Measurements from ENCODE around the gene ASIC2. TPM values are rescaled to one million over a fixed set of nuclear protein-coding genes. Genes with fewer than 3 reads are reported as not detected.
A peak's percentile ranks its signal among the peaks of the same experiment; 100 is the strongest.

Gene ASIC2
- total and polyA plus RNA-seq, 2 experiments from 2014 or later: 0.52 to 2.8 TPM

DNA sequence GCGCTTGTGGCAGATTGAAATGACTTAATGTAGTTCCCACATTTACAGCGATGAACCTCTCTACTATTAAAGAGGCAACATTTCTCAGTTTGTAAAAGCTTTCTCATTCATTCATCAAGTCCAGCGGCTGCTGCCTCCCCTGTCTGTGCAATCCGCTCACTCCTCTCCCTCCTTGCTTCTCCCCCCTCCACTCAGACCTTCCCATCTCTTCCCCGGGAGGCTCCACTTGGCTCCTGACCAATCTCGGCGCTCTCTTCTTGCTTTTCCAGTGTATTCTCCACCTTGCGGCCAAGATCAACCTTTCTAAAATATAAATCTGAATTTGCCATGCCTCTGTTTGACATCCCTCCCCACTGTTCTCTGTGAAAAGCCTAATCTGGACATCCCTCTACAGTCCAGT is 117.5 kb downstream of the ASIC2 start:
- DNase-seq (ENCODE audit: low spot score) (peak; percentile 8), ATAC-seq (no peak; the same call in 2 of the 3 replicates)
- H3K79me2 ChIP-seq (replicated peaks; ENCODE audit: insufficient read depth): no peaks in the 10 kb centered on the region
- no peak for TF ChIP-seq ZNF331 (CRISPR knock-in tag; IDR thresholded peaks at IDR 0.05; ENCODE audit: low read depth)
- TF ChIP-seq, protein P1, sequence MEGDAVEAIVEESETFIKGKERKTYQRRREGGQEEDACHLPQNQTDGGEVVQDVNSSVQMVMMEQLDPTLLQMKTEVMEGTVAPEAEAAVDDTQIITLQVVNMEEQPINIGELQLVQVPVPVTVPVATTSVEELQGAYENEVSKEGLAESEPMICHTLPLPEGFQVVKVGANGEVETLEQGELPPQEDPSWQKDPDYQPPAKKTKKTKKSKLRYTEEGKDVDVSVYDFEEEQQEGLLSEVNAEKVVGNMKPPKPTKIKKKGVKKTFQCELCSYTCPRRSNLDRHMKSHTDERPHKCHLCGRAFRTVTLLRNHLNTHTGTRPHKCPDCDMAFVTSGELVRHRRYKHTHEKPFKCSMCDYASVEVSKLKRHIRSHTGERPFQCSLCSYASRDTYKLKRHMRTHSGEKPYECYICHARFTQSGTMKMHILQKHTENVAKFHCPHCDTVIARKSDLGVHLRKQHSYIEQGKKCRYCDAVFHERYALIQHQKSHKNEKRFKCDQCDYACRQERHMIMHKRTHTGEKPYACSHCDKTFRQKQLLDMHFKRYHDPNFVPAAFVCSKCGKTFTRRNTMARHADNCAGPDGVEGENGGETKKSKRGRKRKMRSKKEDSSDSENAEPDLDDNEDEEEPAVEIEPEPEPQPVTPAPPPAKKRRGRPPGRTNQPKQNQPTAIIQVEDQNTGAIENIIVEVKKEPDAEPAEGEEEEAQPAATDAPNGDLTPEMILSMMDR (conservative IDR thresholded peaks at IDR 0.05; ENCODE audit: low read depth in 2 of 2): no peak
- TF ChIP-seq NANOG (IDR thresholded peaks at IDR 0.05; ENCODE audit: borderline replicate concordance): no peak
- TF ChIP-seq JUNB (IDR thresholded peaks at IDR 0.05; ENCODE audit: unreplicated experiment): no peak
- no peak for TF ChIP-seq ZNF114 (CRISPR knock-in tag; IDR thresholded peaks at IDR 0.05)
- no peak for TF ChIP-seq EZH2 (IDR thresholded peaks at IDR 0.05; ENCODE audit: low read depth, unreplicated experiment)
- no peak for TF ChIP-seq STAT1 (IDR thresholded peaks at IDR 0.05; ENCODE audit: unreplicated experiment)
- TF ChIP-seq, protein P2, sequence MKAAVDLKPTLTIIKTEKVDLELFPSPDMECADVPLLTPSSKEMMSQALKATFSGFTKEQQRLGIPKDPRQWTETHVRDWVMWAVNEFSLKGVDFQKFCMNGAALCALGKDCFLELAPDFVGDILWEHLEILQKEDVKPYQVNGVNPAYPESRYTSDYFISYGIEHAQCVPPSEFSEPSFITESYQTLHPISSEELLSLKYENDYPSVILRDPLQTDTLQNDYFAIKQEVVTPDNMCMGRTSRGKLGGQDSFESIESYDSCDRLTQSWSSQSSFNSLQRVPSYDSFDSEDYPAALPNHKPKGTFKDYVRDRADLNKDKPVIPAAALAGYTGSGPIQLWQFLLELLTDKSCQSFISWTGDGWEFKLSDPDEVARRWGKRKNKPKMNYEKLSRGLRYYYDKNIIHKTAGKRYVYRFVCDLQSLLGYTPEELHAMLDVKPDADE (IDR thresholded peaks at IDR 0.05): no peak
- TF ChIP-seq, protein P3, sequence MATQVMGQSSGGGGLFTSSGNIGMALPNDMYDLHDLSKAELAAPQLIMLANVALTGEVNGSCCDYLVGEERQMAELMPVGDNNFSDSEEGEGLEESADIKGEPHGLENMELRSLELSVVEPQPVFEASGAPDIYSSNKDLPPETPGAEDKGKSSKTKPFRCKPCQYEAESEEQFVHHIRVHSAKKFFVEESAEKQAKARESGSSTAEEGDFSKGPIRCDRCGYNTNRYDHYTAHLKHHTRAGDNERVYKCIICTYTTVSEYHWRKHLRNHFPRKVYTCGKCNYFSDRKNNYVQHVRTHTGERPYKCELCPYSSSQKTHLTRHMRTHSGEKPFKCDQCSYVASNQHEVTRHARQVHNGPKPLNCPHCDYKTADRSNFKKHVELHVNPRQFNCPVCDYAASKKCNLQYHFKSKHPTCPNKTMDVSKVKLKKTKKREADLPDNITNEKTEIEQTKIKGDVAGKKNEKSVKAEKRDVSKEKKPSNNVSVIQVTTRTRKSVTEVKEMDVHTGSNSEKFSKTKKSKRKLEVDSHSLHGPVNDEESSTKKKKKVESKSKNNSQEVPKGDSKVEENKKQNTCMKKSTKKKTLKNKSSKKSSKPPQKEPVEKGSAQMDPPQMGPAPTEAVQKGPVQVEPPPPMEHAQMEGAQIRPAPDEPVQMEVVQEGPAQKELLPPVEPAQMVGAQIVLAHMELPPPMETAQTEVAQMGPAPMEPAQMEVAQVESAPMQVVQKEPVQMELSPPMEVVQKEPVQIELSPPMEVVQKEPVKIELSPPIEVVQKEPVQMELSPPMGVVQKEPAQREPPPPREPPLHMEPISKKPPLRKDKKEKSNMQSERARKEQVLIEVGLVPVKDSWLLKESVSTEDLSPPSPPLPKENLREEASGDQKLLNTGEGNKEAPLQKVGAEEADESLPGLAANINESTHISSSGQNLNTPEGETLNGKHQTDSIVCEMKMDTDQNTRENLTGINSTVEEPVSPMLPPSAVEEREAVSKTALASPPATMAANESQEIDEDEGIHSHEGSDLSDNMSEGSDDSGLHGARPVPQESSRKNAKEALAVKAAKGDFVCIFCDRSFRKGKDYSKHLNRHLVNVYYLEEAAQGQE (IDR thresholded peaks at IDR 0.05; ENCODE audit: unreplicated experiment): no peak
- TF ChIP-seq POLR2AphosphoS5 (IDR thresholded peaks at IDR 0.05; ENCODE audit: low read depth): no peak
- no peak for TF ChIP-seq CREB1 (CRISPR knock-in tag; IDR thresholded peaks at IDR 0.05; ENCODE audit: low read depth)
- TF ChIP-seq EZH2phosphoT487 (IDR thresholded peaks at IDR 0.05; ENCODE audit: unreplicated experiment): no peak
- TF ChIP-seq, protein P4, sequence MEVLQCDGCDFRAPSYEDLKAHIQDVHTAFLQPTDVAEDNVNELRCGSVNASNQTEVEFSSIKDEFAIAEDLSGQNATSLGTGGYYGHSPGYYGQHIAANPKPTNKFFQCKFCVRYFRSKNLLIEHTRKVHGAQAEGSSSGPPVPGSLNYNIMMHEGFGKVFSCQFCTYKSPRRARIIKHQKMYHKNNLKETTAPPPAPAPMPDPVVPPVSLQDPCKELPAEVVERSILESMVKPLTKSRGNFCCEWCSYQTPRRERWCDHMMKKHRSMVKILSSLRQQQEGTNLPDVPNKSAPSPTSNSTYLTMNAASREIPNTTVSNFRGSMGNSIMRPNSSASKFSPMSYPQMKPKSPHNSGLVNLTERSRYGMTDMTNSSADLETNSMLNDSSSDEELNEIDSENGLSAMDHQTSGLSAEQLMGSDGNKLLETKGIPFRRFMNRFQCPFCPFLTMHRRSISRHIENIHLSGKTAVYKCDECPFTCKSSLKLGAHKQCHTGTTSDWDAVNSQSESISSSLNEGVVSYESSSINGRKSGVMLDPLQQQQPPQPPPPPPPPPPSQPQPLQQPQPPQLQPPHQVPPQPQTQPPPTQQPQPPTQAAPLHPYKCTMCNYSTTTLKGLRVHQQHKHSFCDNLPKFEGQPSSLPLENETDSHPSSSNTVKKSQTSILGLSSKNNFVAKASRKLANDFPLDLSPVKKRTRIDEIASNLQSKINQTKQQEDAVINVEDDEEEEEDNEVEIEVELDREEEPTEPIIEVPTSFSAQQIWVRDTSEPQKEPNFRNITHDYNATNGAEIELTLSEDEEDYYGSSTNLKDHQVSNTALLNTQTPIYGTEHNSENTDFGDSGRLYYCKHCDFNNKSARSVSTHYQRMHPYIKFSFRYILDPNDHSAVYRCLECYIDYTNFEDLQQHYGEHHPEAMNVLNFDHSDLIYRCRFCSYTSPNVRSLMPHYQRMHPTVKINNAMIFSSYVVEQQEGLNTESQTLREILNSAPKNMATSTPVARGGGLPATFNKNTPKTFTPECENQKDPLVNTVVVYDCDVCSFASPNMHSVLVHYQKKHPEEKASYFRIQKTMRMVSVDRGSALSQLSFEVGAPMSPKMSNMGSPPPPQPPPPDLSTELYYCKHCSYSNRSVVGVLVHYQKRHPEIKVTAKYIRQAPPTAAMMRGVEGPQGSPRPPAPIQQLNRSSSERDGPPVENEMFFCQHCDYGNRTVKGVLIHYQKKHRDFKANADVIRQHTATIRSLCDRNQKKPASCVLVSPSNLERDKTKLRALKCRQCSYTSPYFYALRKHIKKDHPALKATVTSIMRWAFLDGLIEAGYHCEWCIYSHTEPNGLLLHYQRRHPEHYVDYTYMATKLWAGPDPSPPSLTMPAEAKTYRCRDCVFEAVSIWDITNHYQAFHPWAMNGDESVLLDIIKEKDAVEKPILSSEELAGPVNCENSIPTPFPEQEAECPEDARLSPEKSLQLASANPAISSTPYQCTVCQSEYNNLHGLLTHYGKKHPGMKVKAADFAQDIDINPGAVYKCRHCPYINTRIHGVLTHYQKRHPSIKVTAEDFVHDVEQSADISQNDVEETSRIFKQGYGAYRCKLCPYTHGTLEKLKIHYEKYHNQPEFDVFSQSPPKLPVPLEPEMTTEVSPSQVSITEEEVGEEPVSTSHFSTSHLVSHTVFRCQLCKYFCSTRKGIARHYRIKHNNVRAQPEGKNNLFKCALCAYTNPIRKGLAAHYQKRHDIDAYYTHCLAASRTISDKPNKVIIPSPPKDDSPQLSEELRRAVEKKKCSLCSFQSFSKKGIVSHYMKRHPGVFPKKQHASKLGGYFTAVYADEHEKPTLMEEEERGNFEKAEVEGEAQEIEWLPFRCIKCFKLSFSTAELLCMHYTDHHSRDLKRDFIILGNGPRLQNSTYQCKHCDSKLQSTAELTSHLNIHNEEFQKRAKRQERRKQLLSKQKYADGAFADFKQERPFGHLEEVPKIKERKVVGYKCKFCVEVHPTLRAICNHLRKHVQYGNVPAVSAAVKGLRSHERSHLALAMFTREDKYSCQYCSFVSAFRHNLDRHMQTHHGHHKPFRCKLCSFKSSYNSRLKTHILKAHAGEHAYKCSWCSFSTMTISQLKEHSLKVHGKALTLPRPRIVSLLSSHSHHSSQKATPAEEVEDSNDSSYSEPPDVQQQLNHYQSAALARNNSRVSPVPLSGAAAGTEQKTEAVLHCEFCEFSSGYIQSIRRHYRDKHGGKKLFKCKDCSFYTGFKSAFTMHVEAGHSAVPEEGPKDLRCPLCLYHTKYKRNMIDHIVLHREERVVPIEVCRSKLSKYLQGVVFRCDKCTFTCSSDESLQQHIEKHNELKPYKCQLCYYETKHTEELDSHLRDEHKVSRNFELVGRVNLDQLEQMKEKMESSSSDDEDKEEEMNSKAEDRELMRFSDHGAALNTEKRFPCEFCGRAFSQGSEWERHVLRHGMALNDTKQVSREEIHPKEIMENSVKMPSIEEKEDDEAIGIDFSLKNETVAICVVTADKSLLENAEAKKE (CRISPR knock-in tag; IDR thresholded peaks at IDR 0.05): no peak
- peaks cover 12% of the 10 kb centered on the region; the same call in 1 of the 2 replicates for H3K9me2 ChIP-seq (ENCODE audit: insufficient read depth)
- H3K4me3 ChIP-seq: no peak overlapping the region
- H4K20me1 ChIP-seq (replicated peaks; ENCODE audit: insufficient read depth): no peaks in the 10 kb centered on the region
- no peaks in the 10 kb centered on the region for H3K4me1 Mint-ChIP-seq
- H3K27ac ChIP-seq (ENCODE audit: low read depth): no peak overlapping the region
- H3K27me3 Mint-ChIP-seq (ENCODE audit: insufficient read depth, low read depth, poor library complexity): peaks cover 9% of the 10 kb centered on the region
- no peaks in the 10 kb centered on the region for H3K36me3 Mint-ChIP-seq (ENCODE audit: low read depth)
- H3K36me3 ChIP-seq (ENCODE audit: insufficient read depth): no peaks in the 10 kb centered on the region
- H2AFZ ChIP-seq: no peak overlapping the region
- H3F3A ChIP-seq (replicated peaks; ENCODE audit: low read depth): no peaks in the 10 kb centered on the region
- no peak overlapping the region for H3K27ac Mint-ChIP-seq
- no peaks in the 10 kb centered on the region for H3K9me3 Mint-ChIP-seq
- no peak overlapping the region for H3K4me2 ChIP-seq
- no peak overlapping the region for H3K4me3 Mint-ChIP-seq
- H3K27me3 ChIP-seq (ENCODE audit: insufficient read depth): no peaks in the 10 kb centered on the region
- no peaks in the 10 kb centered on the region for H3K4me1 ChIP-seq (ENCODE audit: insufficient read depth)
